C1 segment of cervical spinal cord (tissue), 14 donors: ENCODE results near the gene GP1BA.

ENCODE experiments used
- DNase-seq, 14 donors: peaks; one replicate each; lab custom pipeline; 2025; lab: John Stamatoyannopoulos, UW

GP1BA gene

GRCh38 chr17:4931963-4932362 lies at the start of gene GP1BA:
GP1BA (plus strand) TSS chr17:4932277; CDS start chr17:4932605, 328 bp downstream.
- no peak for DNase-seq

GRCh38 chr17:4884489-4884888 lies 47.6 kb upstream of the GP1BA start:
- DNase-seq = no peak

GRCh38 chr17:4886830-4887229 lies 45.2 kb upstream of the GP1BA start:
- no peak for DNase-seq

GRCh38 chr17:4887581-4887980 lies 44.5 kb upstream of the GP1BA start:
- no peak for DNase-seq

- DNase-seq = no peak
Measured at GRCh38 chr17:4891411-4892410, 40.4 kb upstream of the GP1BA start.

- DNase-seq = no peak
Measured at GRCh38 chr17:4892499-4893221, 39.4 kb upstream of the GP1BA start.

- DNase-seq = no peak
Measured at GRCh38 chr17:4893272-4893671, 38.8 kb upstream of the GP1BA start.

- no peak for DNase-seq
Measured at GRCh38 chr17:4893721-4894560, 38.1 kb upstream of the GP1BA start.

- no peak for DNase-seq
Measured at GRCh38 chr17:4895121-4895520, 37.0 kb upstream of the GP1BA start.

GRCh38 chr17:4895657-4896331 lies 36.3 kb upstream of the GP1BA start:
- DNase-seq = no peak

GRCh38 chr17:4896332-4897197 lies 35.5 kb upstream of the GP1BA start:
- no peak for DNase-seq

GRCh38 chr17:4897198-4897687 lies 34.8 kb upstream of the GP1BA start:
- no peak for DNase-seq

- no peak for DNase-seq
Measured at GRCh38 chr17:4897785-4898184, 34.3 kb upstream of the GP1BA start.

- no peak for DNase-seq
Measured at GRCh38 chr17:4898351-4898750, 33.7 kb upstream of the GP1BA start.

- no peak for DNase-seq
Measured at GRCh38 chr17:4898927-4899326, 33.1 kb upstream of the GP1BA start.

GRCh38 chr17:4899341-4900230 lies 32.5 kb upstream of the GP1BA start, which contains the start of gene C17orf107:
C17orf107 (plus strand) TSS chr17:4899536; CDS start chr17:4899763, 227 bp downstream.
- peak in 9 of 14 donors; percentile 15 to 54 (median 26) for DNase-seq

- no peak for DNase-seq
Measured at GRCh38 chr17:4900231-4901107, 31.6 kb upstream of the GP1BA start.
